ENCODE data around the gene EFNA1. TPM values are rescaled to one million over a fixed set of nuclear protein-coding genes. Genes with fewer than 3 reads are reported as not detected.

Gene EFNA1
- total and polyA plus RNA-seq, 2 of the 13 experiments (the other 11 are each of a cell fraction or from before 2014, with no cell fraction given) = 81.8 to 874 TPM

- TF ChIP-seq LCORL (IDR thresholded peaks at IDR 0.05) (peak; percentile 87), LCORL (CRISPR knock-in tag; IDR thresholded peaks at IDR 0.05) (0 out of 2 replicates have a peak, but pooled peaks have one; percentile 24), ZNF446 (CRISPR knock-in tag; IDR thresholded peaks at IDR 0.05) (peak; percentile 68; the same call in 1 of the 2 replicates), ZFY (CRISPR knock-in tag; IDR thresholded peaks at IDR 0.05) (0 out of 2 replicates have a peak, but pooled peaks have one; percentile 28), HMG20A (CRISPR knock-in tag; IDR thresholded peaks at IDR 0.05; ENCODE audit: borderline replicate concordance) (peak; percentile 9; the same call in 1 of the 2 replicates), SP4 (CRISPR knock-in tag; IDR thresholded peaks at IDR 0.05) (peak; percentile 55), BATF2 (CRISPR knock-in tag; IDR thresholded peaks at IDR 0.05) (no peak), FOXK1 (CRISPR knock-in tag; IDR thresholded peaks at IDR 0.05; ENCODE audit: borderline replicate concordance, low read depth) (peak; percentile 35; the same call in 1 of the 2 replicates), CERS6 (CRISPR knock-in tag; IDR thresholded peaks at IDR 0.05) (no peak), FOXP1 (IDR thresholded peaks at IDR 0.05) (no peak), FOXP1 (CRISPR knock-in tag; IDR thresholded peaks at IDR 0.05) (peak; percentile 42; the same call in 1 of the 2 replicates), ZNF709 (CRISPR knock-in tag; IDR thresholded peaks at IDR 0.05) (peak; percentile 59; the same call in 1 of the 2 replicates), GATAD1 (CRISPR knock-in tag; IDR thresholded peaks at IDR 0.05) (0 out of 2 replicates have a peak, but pooled peaks have one; percentile 14), GATAD2A (CRISPR knock-in tag; IDR thresholded peaks at IDR 0.05) (0 out of 2 replicates have a peak, but pooled peaks have one; percentile 11), EEA1 (CRISPR knock-in tag; IDR thresholded peaks at IDR 0.05; ENCODE audit: borderline replicate concordance) (no peak), HOXA5 (CRISPR knock-in tag; IDR thresholded peaks at IDR 0.05) (peak; percentile 37; the same call in 1 of the 2 replicates), ZNF20 (CRISPR knock-in tag; IDR thresholded peaks at IDR 0.05) (no peak), SAP130 (CRISPR knock-in tag; IDR thresholded peaks at IDR 0.05; ENCODE audit: low read depth) (peak; percentile 37; the same call in 1 of the 2 replicates), FOXA1 (IDR thresholded peaks at IDR 0.05) (no peak), FOXA1 (CRISPR knock-in tag; IDR thresholded peaks at IDR 0.05) (peak; percentile 16; the same call in 1 of the 2 replicates), STAG1 (CRISPR knock-in tag; IDR thresholded peaks at IDR 0.05) (peak; percentile 68), SMC3 (IDR thresholded peaks at IDR 0.05; ENCODE audit: low read length) (peak; percentile 64; the same call in 1 of the 2 replicates), DNMT1 (CRISPR knock-in tag; IDR thresholded peaks at IDR 0.05) (0 out of 2 replicates have a peak, but pooled peaks have one; percentile 42), FOXA3 (CRISPR knock-in tag; IDR thresholded peaks at IDR 0.05) (peak; percentile 7; the same call in 1 of the 2 replicates), CENPT (CRISPR knock-in tag; IDR thresholded peaks at IDR 0.05; ENCODE audit: low read depth) (no peak)
- TF ChIP-seq, protein P1, sequence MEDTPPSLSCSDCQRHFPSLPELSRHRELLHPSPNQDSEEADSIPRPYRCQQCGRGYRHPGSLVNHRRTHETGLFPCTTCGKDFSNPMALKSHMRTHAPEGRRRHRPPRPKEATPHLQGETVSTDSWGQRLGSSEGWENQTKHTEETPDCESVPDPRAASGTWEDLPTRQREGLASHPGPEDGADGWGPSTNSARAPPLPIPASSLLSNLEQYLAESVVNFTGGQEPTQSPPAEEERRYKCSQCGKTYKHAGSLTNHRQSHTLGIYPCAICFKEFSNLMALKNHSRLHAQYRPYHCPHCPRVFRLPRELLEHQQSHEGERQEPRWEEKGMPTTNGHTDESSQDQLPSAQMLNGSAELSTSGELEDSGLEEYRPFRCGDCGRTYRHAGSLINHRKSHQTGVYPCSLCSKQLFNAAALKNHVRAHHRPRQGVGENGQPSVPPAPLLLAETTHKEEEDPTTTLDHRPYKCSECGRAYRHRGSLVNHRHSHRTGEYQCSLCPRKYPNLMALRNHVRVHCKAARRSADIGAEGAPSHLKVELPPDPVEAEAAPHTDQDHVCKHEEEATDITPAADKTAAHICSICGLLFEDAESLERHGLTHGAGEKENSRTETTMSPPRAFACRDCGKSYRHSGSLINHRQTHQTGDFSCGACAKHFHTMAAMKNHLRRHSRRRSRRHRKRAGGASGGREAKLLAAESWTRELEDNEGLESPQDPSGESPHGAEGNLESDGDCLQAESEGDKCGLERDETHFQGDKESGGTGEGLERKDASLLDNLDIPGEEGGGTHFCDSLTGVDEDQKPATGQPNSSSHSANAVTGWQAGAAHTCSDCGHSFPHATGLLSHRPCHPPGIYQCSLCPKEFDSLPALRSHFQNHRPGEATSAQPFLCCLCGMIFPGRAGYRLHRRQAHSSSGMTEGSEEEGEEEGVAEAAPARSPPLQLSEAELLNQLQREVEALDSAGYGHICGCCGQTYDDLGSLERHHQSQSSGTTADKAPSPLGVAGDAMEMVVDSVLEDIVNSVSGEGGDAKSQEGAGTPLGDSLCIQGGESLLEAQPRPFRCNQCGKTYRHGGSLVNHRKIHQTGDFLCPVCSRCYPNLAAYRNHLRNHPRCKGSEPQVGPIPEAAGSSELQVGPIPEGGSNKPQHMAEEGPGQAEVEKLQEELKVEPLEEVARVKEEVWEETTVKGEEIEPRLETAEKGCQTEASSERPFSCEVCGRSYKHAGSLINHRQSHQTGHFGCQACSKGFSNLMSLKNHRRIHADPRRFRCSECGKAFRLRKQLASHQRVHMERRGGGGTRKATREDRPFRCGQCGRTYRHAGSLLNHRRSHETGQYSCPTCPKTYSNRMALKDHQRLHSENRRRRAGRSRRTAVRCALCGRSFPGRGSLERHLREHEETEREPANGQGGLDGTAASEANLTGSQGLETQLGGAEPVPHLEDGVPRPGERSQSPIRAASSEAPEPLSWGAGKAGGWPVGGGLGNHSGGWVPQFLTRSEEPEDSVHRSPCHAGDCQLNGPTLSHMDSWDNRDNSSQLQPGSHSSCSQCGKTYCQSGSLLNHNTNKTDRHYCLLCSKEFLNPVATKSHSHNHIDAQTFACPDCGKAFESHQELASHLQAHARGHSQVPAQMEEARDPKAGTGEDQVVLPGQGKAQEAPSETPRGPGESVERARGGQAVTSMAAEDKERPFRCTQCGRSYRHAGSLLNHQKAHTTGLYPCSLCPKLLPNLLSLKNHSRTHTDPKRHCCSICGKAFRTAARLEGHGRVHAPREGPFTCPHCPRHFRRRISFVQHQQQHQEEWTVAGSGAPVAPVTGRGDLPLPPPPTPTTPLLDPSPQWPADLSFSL (CRISPR knock-in tag; IDR thresholded peaks at IDR 0.05) = peak; percentile 85
Measured at GRCh38 chr1:155093911-155094621, 33.6 kb upstream of the EFNA1 start (continued).

Measured in HepG2 (cell line).